K562 (cell line): Measurements from ENCODE around the gene ZNF324B. TPM values are rescaled to one million over a fixed set of nuclear protein-coding genes. Genes with fewer than 3 reads are reported as not detected.

Experiments used
- CEBPZ ChIP-seq: fragments of 150-350 bp; IDR thresholded peaks from 2 replicates; pipeline ENCODE4 v1.6.1; 2014; ENCODE audit warnings: low read depth, mild to moderate bottlenecking, low read length, borderline replicate concordance
- HCFC1 ChIP-seq: IDR thresholded peaks from 2 replicates; pipeline ENCODE4 v1.6.1; 2012; ENCODE audit warnings: low read depth, low read length, improper control_type of control experiment
- HMGN3 ChIP-seq: IDR thresholded peaks from 2 replicates; pipeline ENCODE4 v1.6.1; 2011; ENCODE audit warnings: borderline replicate concordance, low read depth, mild to moderate bottlenecking, mixed read lengths, low read length; ENCODE audit not compliant: insufficient read length; ENCODE audit errors: extremely low read depth
- MBD2 ChIP-seq: sonication (generic); IDR thresholded peaks from 2 replicates; pipeline ENCODE4 v1.6.1; 2016; ENCODE audit warnings: low read depth, borderline replicate concordance
- NFRKB ChIP-seq: fragments of 450-650 bp; IDR thresholded peaks from 2 replicates; pipeline ENCODE4 v1.6.1; 2016; ENCODE audit warnings: low read depth
- SP2 ChIP-seq: IDR thresholded peaks from 2 replicates; pipeline ENCODE4 v1.6.1; 2011; ENCODE audit warnings: mild to moderate bottlenecking, low read depth, low read length, moderate library complexity; ENCODE audit not compliant: poor library complexity, severe bottlenecking; ENCODE audit errors: extremely low read depth
- YY1 ChIP-seq, 3 experiments: IDR thresholded peaks; 2 replicates each; pipeline ENCODE4 v1.6.1; 2011; ENCODE audit warnings: low read length in 2 of 3, mild to moderate bottlenecking in 2 of 3, moderate library complexity in 2 of 3, borderline replicate concordance in 1 of 3, control low read depth in 1 of 3, low read depth in 1 of 3; ENCODE audit not compliant: insufficient read depth in 3 of 3, insufficient replicate concordance in 2 of 3, control insufficient read depth in 1 of 3, insufficient read length in 1 of 3; ENCODE audit errors: extremely low read depth in 1 of 3
- polyA plus RNA-seq, 8 experiments: library from polyadenylated mRNA; depleted of rRNA in 4 of 8; stranded (reverse) in 5 of 8; unstranded in 3 of 8; fragments of >200 nt; fragmentation: Nextera tagmentation in 2 of 8; fragmentation: Illumina TruSeq in 1 of 8; extraction: Ambion mirVana in 2 of 8; extraction: Trizol in 1 of 8; gene quantifications; 2 replicates each; pipeline versions ENCODE4 v1.2.1 to v1.2.3, GENCODE V29; 2011 to 2014; ENCODE audit warnings: inconsistent platforms in 1 of 8, missing spikeins in 1 of 8
- total RNA-seq, 7 experiments: library from RNA; depleted of rRNA in 6 of 7; stranded (reverse); fragments of >200 nt in 6 of 7; fragmentation: Illumina TruSeq in 2 of 7; extraction: Trizol in 2 of 7; gene quantifications; 2 replicates each; pipeline versions ENCODE4 v1.2.1 to v1.2.3, GENCODE V29; 2011 to 2021; ENCODE audit warnings: low replicate concordance in 1 of 7
- TF ChIP-seq, protein P1 (sequence below): fragments of 200-800 bp; sonication (Bioruptor generic); IDR thresholded peaks from 2 replicates; pipeline ENCODE4 v1.6.1; 2016; ENCODE audit warnings: missing genetic modification characterization, missing compliant biosample characterization
- TF ChIP-seq, protein P2 (sequence below): sonication (generic); formaldehyde crosslinking; IDR thresholded peaks from 2 replicates; pipeline ENCODE4 v1.9.0; 2022; ENCODE audit warnings: mild to moderate bottlenecking, missing genetic modification reagents

Gene ZNF324B
- total and polyA plus RNA-seq, 9 of the 15 experiments (the other 6 are each of a cell fraction or from before 2014, with no cell fraction given), result 0.20 to 13.5 (median 5.7) TPM

DNA sequence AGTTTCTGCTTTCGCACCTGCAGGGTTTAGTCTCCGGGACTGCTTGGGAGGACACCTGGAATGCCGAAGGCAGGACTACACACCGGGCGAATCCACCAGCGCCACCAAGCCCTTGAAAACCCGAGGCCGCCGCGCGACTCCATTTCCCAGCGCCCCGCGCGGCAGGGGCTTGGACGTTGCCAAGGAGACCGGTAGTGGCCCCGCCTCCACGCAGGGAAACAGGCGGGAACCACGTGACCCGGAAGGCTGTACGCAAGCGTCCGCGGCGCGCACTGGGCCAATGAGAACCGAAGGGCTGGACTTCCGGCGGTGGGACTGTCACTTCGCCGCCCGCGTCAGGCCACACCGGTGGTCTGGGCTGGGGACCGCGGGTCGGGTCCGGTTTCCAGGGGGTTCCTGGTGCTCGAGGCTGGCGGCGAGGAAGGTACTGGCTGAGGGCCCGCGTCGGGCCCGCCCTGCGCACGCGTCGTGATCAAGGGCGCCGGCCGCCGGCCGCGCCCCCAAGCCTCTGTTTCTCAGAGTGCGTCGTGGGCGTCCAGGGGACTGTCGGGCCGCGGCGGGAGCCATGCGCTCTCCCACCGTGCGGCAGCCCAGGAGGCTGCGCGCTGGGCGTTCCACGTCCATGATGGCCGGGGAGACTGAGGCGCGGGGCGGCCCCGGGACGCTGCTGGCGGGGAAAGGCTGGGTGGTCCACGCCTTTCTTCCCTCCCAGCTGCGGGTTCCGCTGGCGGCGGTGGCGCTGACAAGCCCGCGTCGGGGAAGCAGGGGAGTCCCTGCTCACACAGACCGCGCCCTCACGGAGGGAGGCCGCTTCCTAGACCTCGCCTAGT is 15.6 kb downstream of the ZNF324B start, which contains the start of gene ZNF324 (continued):
- TF ChIP-seq MBD2, result 0 out of 2 replicates have a peak, but pooled peaks have one; percentile 13
- peak in 2 of 3 experiments; percentile 37 to 49 for TF ChIP-seq YY1 (IDR thresholded peaks at IDR 0.05; ENCODE audit: borderline replicate concordance in 1 of 3, control insufficient read depth in 1 of 3, extremely low read depth in 1 of 3, insufficient read depth in 3 of 3, insufficient read length in 1 of 3, insufficient replicate concordance in 2 of 3, low read depth in 1 of 3, low read length in 2 of 3)
- TF ChIP-seq, protein P1, sequence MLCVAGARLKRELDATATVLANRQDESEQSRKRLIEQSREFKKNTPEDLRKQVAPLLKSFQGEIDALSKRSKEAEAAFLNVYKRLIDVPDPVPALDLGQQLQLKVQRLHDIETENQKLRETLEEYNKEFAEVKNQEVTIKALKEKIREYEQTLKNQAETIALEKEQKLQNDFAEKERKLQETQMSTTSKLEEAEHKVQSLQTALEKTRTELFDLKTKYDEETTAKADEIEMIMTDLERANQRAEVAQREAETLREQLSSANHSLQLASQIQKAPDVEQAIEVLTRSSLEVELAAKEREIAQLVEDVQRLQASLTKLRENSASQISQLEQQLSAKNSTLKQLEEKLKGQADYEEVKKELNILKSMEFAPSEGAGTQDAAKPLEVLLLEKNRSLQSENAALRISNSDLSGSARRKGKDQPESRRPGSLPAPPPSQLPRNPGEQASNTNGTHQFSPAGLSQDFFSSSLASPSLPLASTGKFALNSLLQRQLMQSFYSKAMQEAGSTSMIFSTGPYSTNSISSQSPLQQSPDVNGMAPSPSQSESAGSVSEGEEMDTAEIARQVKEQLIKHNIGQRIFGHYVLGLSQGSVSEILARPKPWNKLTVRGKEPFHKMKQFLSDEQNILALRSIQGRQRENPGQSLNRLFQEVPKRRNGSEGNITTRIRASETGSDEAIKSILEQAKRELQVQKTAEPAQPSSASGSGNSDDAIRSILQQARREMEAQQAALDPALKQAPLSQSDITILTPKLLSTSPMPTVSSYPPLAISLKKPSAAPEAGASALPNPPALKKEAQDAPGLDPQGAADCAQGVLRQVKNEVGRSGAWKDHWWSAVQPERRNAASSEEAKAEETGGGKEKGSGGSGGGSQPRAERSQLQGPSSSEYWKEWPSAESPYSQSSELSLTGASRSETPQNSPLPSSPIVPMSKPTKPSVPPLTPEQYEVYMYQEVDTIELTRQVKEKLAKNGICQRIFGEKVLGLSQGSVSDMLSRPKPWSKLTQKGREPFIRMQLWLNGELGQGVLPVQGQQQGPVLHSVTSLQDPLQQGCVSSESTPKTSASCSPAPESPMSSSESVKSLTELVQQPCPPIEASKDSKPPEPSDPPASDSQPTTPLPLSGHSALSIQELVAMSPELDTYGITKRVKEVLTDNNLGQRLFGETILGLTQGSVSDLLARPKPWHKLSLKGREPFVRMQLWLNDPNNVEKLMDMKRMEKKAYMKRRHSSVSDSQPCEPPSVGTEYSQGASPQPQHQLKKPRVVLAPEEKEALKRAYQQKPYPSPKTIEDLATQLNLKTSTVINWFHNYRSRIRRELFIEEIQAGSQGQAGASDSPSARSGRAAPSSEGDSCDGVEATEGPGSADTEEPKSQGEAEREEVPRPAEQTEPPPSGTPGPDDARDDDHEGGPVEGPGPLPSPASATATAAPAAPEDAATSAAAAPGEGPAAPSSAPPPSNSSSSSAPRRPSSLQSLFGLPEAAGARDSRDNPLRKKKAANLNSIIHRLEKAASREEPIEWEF (CRISPR knock-in tag), result no peak
- no peak for TF ChIP-seq CEBPZ
- TF ChIP-seq NFRKB, result no peak
- TF ChIP-seq HMGN3, result peak; percentile 32
- peak; percentile 89 for TF ChIP-seq HCFC1
- TF ChIP-seq, protein P2, sequence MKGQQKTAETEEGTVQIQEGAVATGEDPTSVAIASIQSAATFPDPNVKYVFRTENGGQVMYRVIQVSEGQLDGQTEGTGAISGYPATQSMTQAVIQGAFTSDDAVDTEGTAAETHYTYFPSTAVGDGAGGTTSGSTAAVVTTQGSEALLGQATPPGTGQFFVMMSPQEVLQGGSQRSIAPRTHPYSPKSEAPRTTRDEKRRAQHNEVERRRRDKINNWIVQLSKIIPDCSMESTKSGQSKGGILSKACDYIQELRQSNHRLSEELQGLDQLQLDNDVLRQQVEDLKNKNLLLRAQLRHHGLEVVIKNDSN (CRISPR knock-in tag), result peak; percentile 97
- peak; percentile 47 for TF ChIP-seq SP2
